C4-2B (cell line): ENCODE measurements around the gene RAMP1.

Experiments used
- H3K27ac ChIP-seq: fragments of 450-650 bp; 2 replicates; pipeline ENCODE4 v1.5.1; 2017
- ZFX ChIP-seq: fragments of 450-650 bp; IDR thresholded peaks from 2 replicates; pipeline ENCODE4 v1.6.1; 2017
- TF ChIP-seq, protein P1 (sequence below): fragments of 450-650 bp; conservative IDR thresholded peaks from 2 replicates; pipeline ENCODE4 v1.5.1; 2017; ENCODE audit warnings: mild to moderate bottlenecking

The RAMP1 gene

GRCh38 chr2:237910576-237911362 is 51.3 kb downstream of the RAMP1 start:
- no peak overlapping the region for H3K27ac ChIP-seq
- no peak for TF ChIP-seq ZFX
- TF ChIP-seq, protein P1, sequence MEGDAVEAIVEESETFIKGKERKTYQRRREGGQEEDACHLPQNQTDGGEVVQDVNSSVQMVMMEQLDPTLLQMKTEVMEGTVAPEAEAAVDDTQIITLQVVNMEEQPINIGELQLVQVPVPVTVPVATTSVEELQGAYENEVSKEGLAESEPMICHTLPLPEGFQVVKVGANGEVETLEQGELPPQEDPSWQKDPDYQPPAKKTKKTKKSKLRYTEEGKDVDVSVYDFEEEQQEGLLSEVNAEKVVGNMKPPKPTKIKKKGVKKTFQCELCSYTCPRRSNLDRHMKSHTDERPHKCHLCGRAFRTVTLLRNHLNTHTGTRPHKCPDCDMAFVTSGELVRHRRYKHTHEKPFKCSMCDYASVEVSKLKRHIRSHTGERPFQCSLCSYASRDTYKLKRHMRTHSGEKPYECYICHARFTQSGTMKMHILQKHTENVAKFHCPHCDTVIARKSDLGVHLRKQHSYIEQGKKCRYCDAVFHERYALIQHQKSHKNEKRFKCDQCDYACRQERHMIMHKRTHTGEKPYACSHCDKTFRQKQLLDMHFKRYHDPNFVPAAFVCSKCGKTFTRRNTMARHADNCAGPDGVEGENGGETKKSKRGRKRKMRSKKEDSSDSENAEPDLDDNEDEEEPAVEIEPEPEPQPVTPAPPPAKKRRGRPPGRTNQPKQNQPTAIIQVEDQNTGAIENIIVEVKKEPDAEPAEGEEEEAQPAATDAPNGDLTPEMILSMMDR, result no peak

GRCh38 chr2:237911363-237912017 is 52.1 kb downstream of the RAMP1 start:
- no peak overlapping the region for H3K27ac ChIP-seq

DNA sequence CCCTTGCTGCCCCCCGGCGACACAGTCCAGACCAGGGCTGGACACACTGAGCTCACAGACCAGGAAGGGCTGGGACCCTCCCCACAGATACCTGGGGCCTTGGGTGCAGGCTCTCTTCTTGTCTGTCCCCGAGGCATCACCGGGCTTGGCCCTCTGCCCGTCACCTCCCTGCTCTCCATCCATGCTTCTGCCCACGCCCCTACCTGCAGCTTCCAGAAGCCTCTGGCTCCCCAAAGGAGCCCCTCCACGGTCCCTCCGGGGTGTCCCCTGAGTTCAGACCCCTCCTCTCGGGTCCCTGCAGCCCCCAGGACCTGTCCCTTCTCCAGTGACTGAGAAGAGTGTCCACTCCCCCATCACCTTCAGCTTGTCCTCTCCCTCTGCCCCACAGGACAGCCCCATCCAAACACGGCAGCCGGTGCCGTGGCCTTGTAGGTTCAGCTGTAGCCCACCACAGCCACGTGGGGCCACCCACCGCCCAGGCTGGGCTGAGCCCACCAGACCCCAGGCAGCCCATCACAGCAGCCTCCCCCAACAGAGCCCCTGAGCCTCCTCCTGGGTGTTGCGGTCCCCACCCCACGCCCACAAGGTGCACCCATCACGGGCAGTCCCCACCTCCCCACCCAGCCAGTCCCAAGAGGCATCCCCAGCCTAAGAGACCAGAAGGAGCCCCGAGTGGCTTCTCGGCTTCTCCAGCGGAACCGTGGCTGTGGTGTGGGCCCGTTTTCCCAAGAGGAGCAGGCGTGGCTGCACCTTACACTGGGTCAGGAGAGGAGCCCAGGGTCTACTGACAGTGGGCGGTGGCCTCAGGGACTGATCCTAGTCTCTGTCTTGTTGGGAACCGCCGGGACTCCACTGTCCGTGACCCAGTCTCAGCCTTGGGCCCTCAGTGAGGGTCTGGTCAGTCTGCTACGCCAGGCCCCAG is 53.1 kb downstream of the RAMP1 start:
- no peak overlapping the region for H3K27ac ChIP-seq
- no peak for TF ChIP-seq ZFX
- TF ChIP-seq, protein P1, result no peak

More at GRCh38 chr2:237911363-237912017, 52.1 kb downstream of the RAMP1 start:
- TF ChIP-seq, protein P1, result no peak
- TF ChIP-seq ZFX, result no peak

GRCh38 chr2:237913193-237913917 is 53.9 kb downstream of the RAMP1 start:
- no peak overlapping the region for H3K27ac ChIP-seq
- no peak for TF ChIP-seq ZFX
- TF ChIP-seq, protein P1, result no peak

DNA sequence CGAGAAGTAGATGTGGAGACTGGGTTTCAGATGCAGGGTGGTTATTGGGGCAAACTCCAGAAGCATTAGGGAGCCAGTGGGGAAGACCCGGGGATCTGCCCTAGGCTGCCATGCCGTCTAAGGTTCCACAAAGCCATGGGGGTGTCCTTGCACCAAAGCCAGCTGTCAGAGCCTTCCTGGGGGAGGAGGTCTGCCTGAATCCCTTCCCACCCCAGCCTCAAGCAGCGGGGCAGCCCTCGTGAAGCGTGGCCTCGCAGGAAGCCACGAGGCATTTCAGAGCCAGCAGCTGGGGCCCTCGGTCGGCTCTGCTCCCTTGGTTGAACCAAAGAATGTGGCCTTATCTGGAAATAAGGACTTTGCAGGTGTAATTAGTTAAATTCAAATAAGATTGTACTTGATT is 56.2 kb downstream of the RAMP1 start:
- TF ChIP-seq ZFX, result no peak
- TF ChIP-seq, protein P1, result no peak
- no peak overlapping the region for H3K27ac ChIP-seq

- H3K27ac ChIP-seq, result no peak overlapping the region
- TF ChIP-seq, protein P1, result no peak
- TF ChIP-seq ZFX, result no peak
Observed at GRCh38 chr2:237916296-237916695, 56.9 kb downstream of the RAMP1 start.
